ENCODE results near the gene RERE.
"Not testable (repeated sequence)": the region's sequence is repeated elsewhere in the genome, so short reads cannot be mapped to it uniquely, and the experiment has no call there.

RERE gene

GRCh38 chr1:8510041-8510823 is 307.2 kb downstream of the RERE start:
- peak; percentile 64 for DNase-seq (ENCODE audit: low read depth)

DNA sequence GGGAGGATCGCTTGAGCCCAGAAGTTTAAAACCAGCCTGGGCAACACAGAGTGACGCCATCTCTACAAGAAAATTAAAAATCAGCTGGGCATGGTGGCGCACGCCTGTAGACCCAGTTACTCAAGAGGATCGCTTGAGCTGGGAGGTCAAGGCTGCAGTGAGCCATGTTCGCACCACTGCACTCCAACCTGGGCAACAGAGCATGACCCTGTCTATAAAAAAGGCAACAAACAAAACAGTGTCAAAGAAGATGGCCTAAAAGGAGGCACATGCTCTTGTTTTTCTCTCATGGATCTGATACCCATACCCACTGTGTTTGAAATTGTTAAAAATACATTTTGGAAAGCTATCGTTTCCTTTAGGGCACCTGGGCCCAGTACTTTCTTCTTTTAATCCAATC is 307.9 kb downstream of the RERE start:
- DNase-seq (ENCODE audit: low read depth) = no peak

- DNase-seq (ENCODE audit: low read depth) = no peak
Observed at GRCh38 chr1:8506995-8507615, 310.3 kb downstream of the RERE start.

GRCh38 chr1:8506456-8506855 is 311.0 kb downstream of the RERE start:
- DNase-seq (ENCODE audit: low read depth) = no peak

DNA sequence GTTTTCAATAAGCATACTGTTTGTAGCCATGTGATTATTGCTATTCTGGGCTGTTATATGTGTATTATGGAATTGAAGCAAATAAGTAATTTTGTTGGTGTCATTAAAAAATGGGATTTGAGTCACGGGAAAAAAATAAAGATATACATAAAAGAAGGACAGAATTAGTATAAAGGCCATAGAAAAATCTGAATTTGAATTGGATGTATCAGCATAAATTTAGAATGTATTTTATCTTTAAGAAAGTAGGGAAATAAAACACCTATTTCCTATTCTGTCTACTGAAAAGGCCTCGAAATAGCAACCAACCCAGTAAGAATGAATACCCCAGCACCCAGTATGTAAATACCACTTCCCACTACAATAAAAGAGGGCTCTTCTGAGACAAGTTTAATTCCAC is 313.6 kb downstream of the RERE start:
- DNase-seq (ENCODE audit: low read depth) = no peak

DNA sequence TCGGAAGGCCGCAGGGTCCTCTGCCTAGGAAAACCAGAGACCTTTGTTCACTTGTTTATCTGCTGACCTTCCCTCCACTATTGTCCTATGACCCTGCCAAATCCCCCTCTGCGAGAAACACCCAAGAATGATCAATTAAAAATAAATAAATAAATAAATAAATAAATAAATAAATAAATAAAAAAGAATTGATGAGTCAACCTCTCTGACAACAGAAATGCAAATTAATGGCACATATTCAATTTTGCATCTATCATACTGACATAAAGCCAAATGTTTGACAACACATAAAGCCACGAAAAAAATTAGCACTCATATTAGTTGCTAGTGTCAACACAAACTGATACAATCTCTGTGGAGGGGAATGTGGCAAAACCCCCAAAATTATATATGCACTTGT is 314.5 kb downstream of the RERE start:
- DNase-seq (ENCODE audit: low read depth) = not testable (repeated sequence)

- DNase-seq (ENCODE audit: low read depth) = peak; percentile 56
Observed at GRCh38 chr1:8497210-8497819, 320.1 kb downstream of the RERE start.

DNA sequence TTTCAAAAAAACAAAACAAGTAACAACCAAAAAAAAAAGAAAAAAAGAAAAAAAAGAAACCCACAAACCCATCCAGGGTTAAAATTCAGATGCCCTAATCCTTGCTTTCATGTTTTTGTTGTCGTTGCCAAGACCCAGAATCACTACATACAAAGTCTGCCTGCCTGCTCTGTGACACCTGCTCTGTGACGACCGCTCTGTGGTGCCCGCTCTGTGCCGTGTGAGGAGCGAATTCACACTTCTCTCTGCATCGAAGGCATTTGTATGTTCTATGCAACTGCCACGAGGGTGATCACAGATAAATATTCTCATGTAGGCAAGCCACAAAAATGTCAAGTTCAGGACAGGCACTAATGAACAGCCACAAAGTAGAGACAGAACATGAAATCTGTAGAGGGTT is 321.0 kb downstream of the RERE start:
- no peak for DNase-seq (ENCODE audit: low read depth)

- no peak for DNase-seq (ENCODE audit: low read depth)
Observed at GRCh38 chr1:8495928-8496401, 321.5 kb downstream of the RERE start.

DNA sequence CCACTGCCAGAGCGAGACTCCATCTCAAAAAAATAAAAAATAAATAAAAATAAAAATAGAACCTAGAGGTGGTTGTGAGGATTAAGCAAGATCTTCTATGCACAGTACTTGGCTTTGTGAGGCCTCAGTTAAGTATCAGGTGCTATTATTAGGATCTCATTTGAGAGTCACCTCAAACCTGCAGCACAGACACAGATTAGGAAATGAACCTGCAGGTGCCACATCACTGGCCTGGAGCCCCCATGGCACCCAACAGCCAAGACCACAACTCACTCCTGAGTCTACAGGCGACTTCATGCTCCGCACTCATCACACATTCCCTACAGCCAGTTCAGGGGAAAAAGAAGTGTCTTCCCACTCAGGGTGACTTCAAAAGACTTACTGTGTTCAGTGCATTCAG is 322.8 kb downstream of the RERE start:
- no peak for DNase-seq (ENCODE audit: low read depth)

GRCh38 chr1:8493916-8494540 is 323.4 kb downstream of the RERE start:
- no peak for DNase-seq (ENCODE audit: low read depth)

DNA sequence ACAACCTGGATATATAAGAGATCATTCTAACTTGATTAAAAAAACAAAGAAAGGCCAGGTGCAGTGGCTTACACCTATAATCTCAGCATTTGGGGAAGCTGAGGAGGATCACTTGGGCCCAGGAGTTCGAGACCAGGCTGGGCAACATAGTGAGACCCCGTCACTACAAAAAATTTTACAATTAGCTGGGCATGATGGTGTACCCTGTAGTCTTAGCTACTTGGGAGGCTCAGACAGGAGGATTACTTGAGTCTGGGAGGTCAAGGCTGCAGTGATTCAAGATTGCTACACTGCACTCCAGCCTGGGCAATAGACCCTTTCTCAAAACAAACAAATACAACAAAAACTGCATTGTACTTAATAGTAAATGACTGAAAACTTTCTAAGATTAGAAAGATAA is 330.2 kb downstream of the RERE start:
- DNase-seq (ENCODE audit: low read depth) = no peak

GRCh38 chr1:8486047-8486446 is 331.4 kb downstream of the RERE start:
- no peak for DNase-seq (ENCODE audit: low read depth)

DNA sequence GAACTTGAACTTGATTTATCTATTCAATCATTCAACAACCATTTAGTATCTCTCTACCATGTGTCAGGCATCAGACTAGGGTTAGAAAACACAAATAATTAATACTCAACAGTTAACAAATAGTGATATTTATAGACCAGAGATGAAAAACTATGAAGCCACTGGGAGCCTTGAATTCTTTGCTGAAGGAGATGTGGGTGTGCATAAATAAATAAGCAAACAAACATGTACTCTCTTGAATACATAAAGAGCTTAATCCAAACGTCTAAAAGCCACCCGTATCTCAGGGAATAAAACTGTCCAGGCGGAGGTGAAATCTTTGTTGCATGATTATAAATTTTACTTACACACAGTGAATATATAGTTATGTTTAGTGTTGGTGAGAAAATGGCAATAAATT is 333.9 kb downstream of the RERE start:
- no peak for DNase-seq (ENCODE audit: low read depth)

DNA sequence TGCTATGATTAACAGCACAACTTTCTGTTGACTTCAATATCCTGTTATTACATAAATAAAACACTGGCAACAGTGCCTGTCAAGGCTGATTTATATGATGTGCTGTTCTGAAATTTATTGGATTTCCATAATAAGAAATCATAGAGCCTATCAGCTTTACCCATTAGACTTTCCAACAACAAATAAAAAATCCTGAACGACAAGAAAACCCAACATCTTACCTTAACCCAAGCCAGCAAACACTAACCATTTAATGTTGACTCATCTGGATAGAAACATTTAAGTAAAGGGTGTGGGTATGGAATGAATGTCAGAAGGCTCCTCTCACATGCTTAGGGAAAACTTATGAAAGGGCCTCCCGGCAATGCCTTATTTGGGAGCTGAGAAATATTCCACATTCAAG is 334.5 kb downstream of the RERE start:
- DNase-seq (ENCODE audit: low read depth) = no peak

GRCh38 chr1:8481650-8482380 is 335.6 kb downstream of the RERE start:
- DNase-seq (ENCODE audit: low read depth) = no peak

DNA sequence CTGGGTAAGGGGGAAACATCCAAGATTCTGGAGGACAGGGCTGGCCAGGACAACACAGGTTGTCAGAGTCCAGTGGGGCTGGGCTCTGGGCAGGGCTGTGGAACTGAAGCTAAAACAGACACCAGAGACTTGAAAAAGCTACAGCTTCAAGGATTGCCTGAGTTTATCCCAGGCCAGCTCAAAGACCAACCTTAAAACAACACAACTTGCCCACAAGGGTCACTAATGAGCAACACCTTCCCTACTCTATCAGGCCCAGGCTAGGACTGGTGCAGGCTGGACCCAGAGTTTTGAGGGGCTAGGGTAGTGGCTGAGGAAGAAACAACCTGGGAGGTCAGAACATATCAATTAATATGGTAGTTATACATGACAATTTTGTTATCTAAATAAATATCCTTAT is 338.9 kb downstream of the RERE start:
- DNase-seq (ENCODE audit: low read depth) = no peak

GRCh38 chr1:8477983-8478362 is 339.5 kb downstream of the RERE start:
- DNase-seq (ENCODE audit: low read depth) = no peak

GRCh38 chr1:8477166-8477982 is 340.1 kb downstream of the RERE start:
- DNase-seq (ENCODE audit: low read depth) = peak; percentile 63

DNA sequence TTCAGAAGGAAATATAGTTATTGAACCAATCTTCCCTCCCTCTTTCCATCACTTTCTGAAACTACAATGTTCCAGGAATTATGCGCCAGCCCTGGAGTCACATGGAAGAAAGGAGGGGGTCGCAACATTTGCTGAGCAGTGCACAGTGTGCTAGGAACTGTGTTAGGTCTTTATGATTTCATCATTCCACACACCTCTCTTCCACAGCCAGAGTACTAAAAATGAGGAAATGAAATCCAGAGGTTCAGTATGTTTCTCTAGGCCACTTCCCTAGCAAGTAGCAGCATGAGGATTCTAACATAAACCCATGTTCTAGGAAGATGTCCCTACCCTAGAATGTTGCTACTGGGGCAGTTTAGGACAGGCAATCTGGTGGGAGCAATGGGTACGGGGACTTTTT is 341.4 kb downstream of the RERE start:
- no peak for DNase-seq (ENCODE audit: low read depth)

- no peak for DNase-seq (ENCODE audit: low read depth)
Observed at GRCh38 chr1:8474369-8474768, 343.1 kb downstream of the RERE start.
